Osteocyte (in vitro differentiated cells): ENCODE data around the gene LYRM9. TPM values are rescaled to one million over a fixed set of nuclear protein-coding genes. Genes with fewer than 3 reads are reported as not detected.

ENCODE experiments used
- DNase-seq: peaks from one replicate; pipeline ENCODE4 v3.0.0; 2021; ENCODE audit warnings: mixed read lengths; ENCODE audit not compliant: unreplicated experiment; ENCODE audit errors: extremely low spot score
- H3K27ac Mint-ChIP-seq: one replicate; pipeline ENCODE4 v1.8.0; 2021; ENCODE audit warnings: mild to moderate bottlenecking, mixed read lengths; ENCODE audit not compliant: unreplicated experiment
- H3K27me3 Mint-ChIP-seq: one replicate; pipeline ENCODE4 v1.8.0; 2021; ENCODE audit warnings: mixed read lengths; ENCODE audit not compliant: unreplicated experiment
- H3K36me3 Mint-ChIP-seq: one replicate; pipeline ENCODE4 v1.8.0; 2021; ENCODE audit warnings: mixed read lengths; ENCODE audit not compliant: unreplicated experiment
- H3K4me1 Mint-ChIP-seq: one replicate; pipeline ENCODE4 v1.8.0; 2021; ENCODE audit warnings: mixed read lengths; ENCODE audit not compliant: unreplicated experiment
- H3K4me3 Mint-ChIP-seq: one replicate; pipeline ENCODE4 v1.8.0; 2021; ENCODE audit warnings: mild to moderate bottlenecking, moderate library complexity, mixed read lengths; ENCODE audit not compliant: unreplicated experiment
- H3K9me3 Mint-ChIP-seq: one replicate; pipeline ENCODE4 v1.8.0; 2021; ENCODE audit warnings: mixed read lengths; ENCODE audit not compliant: unreplicated experiment
- CTCF ChIP-seq: fragments of 200-600 bp; sonication (generic); IDR thresholded peaks from 2 replicates; pipeline ENCODE4 v1.5.0; 2021; ENCODE audit warnings: antibody characterized with exemption, mild to moderate bottlenecking, moderate library complexity
- total RNA-seq: library from RNA; stranded (reverse); gene quantifications from 2 replicates; pipeline ENCODE4 v1.2.1, GENCODE V29; 2021

Gene LYRM9
- total RNA-seq, 1 donor from 2014 or later, result 10.9 TPM

- Mint-ChIP-seq H3K27ac (no peak overlapping the region), H3K27me3 (peaks cover 18% of the 10 kb centered on the region), H3K4me1 (peaks cover 2% of the 10 kb centered on the region), H3K4me3 (no peak overlapping the region), H3K9me3 (no peaks in the 10 kb centered on the region), H3K36me3 (no peaks in the 10 kb centered on the region)
- DNase-seq, result no peak
- TF ChIP-seq CTCF, result no peak
These were observed 13.5 kb upstream of the LYRM9 start for GRCh38 chr17:27906623-27907022.

GRCh38 chr17:27906226-27906580 is 13.0 kb upstream of the LYRM9 start:
- H3K4me1 Mint-ChIP-seq, result peaks cover 2% of the 10 kb centered on the region
- TF ChIP-seq CTCF, result no peak
- H3K9me3 Mint-ChIP-seq, result no peaks in the 10 kb centered on the region
- H3K4me3 Mint-ChIP-seq, result no peak overlapping the region
- DNase-seq, result no peak
- H3K36me3 Mint-ChIP-seq, result no peaks in the 10 kb centered on the region
- peaks cover 18% of the 10 kb centered on the region for H3K27me3 Mint-ChIP-seq
- no peak overlapping the region for H3K27ac Mint-ChIP-seq

- no peak for TF ChIP-seq CTCF
- Mint-ChIP-seq H3K4me1 (peaks cover 2% of the 10 kb centered on the region), H3K27ac (no peak overlapping the region), H3K27me3 (peaks cover 16% of the 10 kb centered on the region), H3K4me3 (no peak overlapping the region), H3K9me3 (no peaks in the 10 kb centered on the region), H3K36me3 (no peaks in the 10 kb centered on the region)
- DNase-seq, result no peak
These were observed 12.5 kb upstream of the LYRM9 start for GRCh38 chr17:27905447-27906225.

- TF ChIP-seq CTCF, result no peak
These were observed 11.6 kb upstream of the LYRM9 start for GRCh38 chr17:27904534-27905446.

GRCh38 chr17:27904114-27904513 is 10.9 kb upstream of the LYRM9 start:
- Mint-ChIP-seq H3K4me3 (no peak overlapping the region), H3K4me1 (peaks cover 2% of the 10 kb centered on the region), H3K36me3 (no peaks in the 10 kb centered on the region), H3K9me3 (no peaks in the 10 kb centered on the region), H3K27ac (no peak overlapping the region), H3K27me3 (peaks cover 18% of the 10 kb centered on the region)
- TF ChIP-seq CTCF, result no peak
- DNase-seq, result no peak

More at GRCh38 chr17:27904534-27905446, 11.6 kb upstream of the LYRM9 start:
- Mint-ChIP-seq H3K27ac (no peak overlapping the region), H3K36me3 (no peaks in the 10 kb centered on the region), H3K4me3 (no peak overlapping the region), H3K27me3 (peaks cover 16% of the 10 kb centered on the region), H3K4me1 (peaks cover 2% of the 10 kb centered on the region), H3K9me3 (no peaks in the 10 kb centered on the region)
- no peak for DNase-seq
